SHP77 (cell line): ENCODE measurements around the gene GRIK4.
"Not testable (repeated sequence)": the region's sequence is repeated elsewhere in the genome, so short reads cannot be mapped to it uniquely, and the experiment has no call there.

Experiments
- DNase-seq, 2 experiments: peaks; one replicate each; lab custom pipeline; 2025; lab: John Stamatoyannopoulos, UW

The GRIK4 gene

DNA sequence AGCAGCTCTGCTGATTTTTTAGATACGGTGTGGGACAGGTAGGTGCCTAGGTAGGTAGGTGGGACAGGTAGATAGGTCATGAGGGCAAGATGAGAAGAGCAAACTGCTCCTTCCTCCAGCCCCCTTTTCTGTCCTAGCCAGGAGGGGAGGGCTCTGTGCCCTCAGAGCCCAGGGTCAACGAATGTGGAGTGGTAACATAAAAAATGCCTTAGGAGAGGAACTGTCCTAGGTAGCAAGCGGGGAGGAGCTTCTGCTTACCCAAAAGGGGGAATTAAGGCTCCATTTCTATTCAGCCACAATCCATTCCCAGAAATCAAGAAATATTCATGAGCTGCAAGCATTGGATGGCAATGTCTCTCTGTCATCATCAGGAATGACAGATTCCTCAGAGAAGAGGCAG lies 234.8 kb downstream of the GRIK4 start:
- no peak for DNase-seq

DNA sequence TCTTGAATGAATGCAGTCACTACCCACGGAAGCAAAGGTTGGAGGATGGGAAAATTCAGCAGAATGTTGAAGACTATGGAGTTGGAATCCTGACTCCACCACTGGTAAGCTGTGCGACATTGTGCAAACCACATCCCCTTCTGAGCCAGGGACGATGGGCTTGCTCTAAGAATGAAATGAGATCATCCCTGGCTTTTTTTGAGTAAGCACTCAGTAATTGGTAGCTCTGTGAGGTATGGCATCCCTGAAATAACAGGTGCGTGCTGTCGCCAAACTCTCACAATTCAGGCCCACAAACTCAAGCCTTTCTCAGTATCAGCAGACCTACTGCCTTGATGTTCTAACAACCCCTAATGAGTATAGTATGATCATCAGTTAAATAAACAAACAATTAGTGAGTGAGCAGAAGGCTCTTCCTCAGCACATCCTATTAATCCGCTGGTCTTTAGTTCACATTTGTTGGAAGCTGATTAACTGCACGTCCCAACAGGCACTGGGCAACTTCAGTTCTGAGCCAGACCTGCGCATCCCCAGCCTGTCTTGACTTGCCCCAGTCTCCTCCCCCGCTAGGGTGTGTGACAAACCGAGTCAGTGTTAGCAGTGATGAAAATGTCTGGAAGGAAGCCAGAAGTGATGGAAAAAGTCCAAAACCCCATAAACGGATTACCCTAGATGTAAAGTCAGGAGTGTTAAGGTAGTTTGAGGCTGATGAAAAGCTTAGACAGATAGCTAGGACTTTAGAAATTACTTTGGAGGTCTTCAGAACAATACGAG lies 235.5 kb downstream of the GRIK4 start:
- DNase-seq = peak; percentile 38 to 68

DNA sequence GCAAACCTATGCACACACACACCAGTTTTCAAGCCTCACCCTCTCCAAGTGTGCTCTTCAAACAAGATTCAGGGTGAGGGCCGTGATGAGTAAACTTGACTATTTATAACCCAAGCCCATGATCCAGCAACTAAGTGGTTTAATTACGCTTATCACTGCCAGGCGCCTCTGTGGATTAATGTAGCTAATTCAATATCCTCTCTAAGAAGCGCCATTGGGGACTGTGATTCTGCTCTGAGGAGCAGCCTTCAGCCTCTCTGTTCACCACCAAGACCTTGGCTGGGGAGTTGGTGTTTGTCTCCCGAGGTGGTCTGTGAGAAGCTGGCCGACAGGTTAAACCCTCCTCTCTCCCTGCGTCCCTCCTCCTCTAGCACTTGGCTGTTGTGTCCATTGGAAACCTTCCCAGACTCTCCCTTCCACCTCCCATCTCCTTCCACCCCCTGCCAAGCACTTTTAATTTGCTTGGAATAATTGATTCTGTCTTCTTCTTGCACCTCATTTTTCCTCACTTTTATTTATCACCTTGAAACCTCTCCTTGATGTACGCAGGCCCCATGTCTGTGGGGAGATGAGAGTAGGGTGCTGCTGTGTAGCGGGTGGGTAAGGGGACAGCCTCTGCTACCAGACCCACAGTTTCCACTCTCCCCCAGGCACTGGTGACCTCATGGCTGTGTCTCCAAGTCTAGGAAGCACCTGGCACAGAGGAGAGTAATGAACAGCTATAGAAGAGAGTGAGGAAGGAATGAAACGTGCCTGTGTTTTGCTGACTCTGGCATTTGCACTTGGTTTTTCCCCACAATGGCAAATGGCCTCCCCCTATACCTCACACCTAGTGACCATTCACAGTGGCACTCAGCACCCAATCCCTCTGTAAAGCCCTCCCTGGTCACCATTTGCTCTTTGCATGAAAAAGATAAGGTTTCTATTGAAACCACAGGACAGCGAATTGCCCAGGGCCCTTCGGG lies 236.6 kb downstream of the GRIK4 start:
- peak in 1 of 2 experiments; percentile 17 for DNase-seq

DNA sequence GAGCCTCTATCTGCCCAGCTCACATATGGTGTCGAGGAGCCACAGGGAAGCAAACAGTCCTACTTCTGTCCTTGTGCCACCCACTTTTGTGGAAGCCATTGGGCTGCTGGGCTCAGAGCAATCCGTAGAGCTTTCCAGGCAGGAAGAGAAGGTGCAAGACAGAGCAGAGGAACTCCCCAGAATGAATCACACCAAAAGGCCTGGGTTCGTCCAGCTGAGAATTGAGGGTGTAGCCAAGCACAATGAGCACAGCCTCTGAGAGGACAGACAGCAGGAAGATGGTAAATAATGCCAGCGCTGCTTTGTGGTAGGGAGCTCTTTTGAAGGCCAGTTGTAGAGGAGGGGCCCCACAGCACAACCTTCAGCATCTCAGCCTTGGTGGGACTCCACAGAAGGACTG lies 237.8 kb downstream of the GRIK4 start:
- DNase-seq = no peak

DNA sequence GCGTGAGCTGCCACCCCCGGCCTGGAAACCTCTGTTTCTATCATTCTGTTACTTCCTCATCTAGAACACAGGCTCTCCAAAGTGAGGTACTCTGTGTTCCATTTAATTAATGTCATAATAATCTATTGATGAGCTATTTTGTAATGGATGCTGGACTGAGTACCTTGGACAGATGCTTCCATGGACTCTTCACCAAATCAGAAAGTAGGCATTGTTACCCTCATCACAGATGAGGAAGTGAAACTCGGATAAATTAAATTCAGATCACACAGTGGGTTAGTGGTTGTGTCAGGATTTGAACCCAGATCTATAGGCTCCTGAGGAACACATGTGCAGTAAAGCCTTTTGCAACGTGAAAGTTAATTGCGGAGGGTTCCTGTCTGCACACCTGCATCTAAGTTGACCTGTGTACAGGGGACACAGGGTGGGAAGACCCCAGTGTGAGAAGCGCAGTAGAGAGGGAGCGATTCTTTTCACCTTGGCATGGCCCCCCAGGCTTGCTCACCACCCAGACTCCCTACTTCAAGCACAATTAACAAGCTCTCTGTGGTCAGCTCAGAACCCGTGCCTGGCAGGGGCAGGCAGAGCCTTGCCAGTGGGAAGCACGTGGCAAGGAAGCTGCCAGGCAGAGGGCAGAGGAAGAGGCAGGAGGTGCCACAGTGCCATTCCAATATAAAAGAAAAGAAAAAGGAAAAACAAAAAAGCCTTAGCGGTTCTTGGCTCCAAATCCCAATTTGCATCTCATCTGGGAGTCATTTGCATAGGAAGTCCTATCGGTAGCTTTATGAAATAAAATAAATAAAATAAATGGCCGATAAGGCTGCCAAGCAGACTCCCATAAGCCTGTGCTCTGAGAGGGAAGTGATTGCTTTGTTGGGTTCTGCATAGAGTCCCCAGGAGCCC lies 239.3 kb downstream of the GRIK4 start:
- no peak for DNase-seq

DNA sequence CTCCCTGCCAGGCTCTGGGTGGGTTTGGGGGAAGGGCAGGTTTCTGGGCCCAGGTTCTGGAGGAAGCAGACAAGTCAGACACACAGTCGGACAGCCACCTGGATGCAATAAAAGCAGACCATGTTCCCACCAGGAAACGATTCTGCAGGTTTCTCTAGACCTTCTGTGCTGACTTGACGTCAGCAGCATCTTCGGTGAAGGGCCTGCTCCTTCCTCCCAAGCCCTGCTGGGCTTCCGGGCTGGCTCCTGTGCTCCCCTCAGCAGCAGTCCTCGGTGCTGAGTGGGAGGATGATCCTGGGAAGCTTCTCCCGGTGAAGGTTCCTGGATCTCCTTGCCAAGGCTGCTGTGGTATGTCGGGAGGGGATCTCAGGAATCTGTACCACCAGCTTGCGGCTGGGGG lies 240.0 kb downstream of the GRIK4 start:
- peak; percentile 27 to 36 for DNase-seq

DNA sequence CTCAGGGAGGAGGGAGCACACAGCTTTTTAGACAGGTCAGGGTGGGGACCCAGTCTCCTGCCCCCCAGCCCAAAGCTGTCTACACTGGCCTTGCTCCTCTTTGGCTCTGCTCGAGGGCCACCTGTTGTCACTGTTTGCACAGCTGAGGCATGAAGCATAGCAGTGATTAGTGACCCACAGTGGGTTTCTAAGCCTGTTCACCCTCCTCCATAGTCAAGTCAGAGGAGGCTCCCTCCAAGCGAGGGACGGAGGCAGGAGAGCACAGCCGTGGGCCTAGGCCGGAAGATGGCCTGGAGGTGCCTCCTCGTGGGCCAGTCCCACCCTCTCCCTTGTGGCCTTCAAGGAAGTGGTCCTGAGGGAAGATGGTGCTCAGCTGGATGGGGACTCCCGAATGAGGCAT lies 241.1 kb downstream of the GRIK4 start:
- peak; percentile 58 to 66 for DNase-seq

DNA sequence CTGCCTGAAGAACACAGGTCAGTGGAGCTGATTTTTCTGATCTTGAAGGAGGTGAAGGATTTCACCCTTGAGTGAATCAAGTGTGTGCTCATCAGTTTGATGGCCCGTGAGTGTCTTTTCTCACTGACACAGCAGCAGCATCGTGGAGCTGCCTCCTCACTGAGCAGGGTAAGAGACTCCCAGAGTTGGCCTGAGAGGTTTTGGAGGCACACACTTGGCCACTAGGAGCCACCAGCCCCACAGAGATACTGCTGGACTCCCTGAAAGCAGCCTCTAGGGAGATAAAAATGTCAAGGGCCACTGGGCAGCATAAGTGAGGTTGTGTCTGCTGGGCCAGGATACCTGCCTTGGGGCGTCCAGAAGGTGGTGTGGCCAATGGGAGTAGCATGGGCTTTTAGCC lies 245.4 kb downstream of the GRIK4 start:
- DNase-seq = no peak

DNA sequence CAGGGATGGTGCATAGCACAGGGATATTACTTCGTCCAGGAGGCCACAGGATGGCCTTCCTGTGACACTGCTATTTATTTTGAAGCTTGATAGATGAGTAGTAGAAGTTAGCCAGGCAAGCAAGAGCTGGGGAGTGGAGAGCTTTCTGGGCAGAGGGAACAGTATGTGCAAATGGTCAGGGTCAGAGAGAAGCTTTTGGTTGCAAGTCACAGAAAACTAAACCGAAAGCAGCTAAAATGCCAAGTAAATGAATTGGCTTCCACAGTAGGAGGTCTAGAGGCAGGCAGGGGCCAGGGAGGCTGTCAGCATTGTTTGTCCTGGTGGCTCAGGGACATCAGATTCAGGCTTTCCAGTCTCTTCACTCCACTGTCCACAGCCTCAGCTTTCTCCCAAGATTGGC lies 247.5 kb downstream of the GRIK4 start:
- no peak for DNase-seq

DNA sequence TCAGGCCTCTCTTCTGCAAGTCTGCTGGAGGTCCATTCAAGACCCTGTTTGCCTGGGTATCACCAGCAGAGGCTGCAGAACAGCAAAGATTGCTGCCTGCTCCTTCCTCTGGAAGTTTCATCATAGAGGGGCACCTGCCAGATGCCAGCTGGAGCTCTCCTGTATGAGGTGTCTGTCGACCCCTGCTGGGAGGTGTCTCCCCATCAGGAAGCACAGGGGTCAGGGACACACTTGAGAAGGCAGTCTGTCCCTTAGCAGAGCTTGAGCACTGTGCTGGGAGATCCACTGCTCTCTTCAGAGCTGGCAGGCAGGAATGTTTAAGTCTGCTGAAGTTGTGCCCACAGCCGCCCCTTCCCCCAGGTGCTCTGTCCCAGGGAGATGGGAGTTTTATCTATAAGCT lies 254.2 kb downstream of the GRIK4 start:
- not testable (repeated sequence) for DNase-seq

DNA sequence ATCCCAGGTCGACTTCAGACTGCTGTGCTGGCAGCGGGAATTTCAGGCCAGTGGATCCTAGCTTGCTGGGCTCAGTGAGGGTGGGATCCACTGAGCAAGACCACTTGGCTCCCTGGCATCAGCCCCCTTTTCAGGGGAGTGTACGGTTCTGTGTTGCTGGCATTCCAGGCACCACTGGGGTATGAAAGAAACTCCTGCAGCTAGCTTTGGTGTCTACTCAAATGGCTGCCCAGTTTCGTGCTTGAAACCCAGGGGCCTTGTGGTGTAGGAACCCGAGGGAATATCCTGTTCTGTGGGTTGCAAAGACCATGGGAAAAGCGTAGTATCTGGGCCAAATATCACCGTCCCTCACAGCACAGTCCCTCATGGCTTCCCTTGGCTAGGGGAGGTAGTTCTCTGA lies 254.8 kb downstream of the GRIK4 start:
- DNase-seq = no peak

DNA sequence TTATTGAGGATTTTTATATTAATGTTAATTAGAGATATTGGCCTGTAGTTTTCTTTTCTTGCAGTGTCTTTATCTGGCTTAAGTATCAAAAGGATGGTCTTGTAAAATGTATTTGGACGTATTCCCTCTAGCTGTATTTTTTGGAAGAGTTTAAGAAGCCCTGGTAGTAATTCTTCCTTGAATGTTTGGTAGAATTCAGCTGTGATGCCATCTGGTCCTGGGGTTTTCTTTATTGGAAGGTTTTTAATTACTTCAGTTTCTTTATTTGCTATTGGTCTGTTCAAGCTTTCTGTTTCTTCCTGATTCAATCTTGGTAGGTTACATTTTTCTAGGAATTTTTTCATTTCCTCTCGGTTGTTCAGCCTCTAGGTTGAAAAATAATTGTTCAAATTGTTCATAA lies 257.4 kb downstream of the GRIK4 start:
- DNase-seq = no peak

DNA sequence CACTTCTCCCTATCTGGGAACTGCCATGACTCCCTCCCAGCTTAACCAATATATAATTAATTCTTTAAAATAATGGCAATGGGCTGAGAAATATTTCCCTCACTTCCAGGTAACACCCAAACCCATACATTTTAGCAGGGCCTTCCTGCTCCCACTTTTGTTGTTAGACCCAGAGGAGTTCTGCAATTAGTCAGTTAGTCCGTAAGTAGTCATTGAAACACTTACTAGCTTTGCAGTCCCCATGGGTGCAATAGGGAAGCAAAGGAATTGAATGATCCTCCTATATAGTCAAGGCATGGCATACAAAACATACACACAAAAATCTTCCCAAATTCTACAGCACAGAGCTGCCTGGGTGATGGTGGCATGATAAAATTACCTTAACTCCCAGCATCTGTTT lies 258.4 kb downstream of the GRIK4 start:
- DNase-seq = no peak

DNA sequence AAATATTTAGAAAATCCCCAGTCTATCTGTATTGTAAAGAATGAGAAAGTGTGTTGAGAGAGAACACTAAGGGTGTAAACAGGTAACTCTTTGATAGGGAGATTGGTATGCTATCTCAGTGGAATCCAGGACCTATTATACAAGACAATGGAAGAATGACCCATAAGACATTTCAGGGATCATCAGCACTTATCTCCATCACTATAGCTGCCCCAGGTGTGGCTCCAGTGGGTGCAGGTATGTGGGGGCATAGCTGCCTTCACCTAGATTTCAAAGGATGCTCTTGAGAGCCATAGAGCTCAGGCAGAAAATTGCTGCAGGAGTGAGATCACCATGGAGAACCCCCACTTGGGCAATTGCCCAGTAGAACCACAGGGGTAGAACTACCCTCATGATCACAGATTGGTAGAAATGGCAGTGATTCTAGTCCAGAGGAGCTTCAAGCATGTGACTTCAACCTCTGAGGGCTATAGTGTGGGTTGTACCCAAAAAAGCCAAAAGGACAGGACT lies 260.1 kb downstream of the GRIK4 start:
- no peak for DNase-seq

DNA sequence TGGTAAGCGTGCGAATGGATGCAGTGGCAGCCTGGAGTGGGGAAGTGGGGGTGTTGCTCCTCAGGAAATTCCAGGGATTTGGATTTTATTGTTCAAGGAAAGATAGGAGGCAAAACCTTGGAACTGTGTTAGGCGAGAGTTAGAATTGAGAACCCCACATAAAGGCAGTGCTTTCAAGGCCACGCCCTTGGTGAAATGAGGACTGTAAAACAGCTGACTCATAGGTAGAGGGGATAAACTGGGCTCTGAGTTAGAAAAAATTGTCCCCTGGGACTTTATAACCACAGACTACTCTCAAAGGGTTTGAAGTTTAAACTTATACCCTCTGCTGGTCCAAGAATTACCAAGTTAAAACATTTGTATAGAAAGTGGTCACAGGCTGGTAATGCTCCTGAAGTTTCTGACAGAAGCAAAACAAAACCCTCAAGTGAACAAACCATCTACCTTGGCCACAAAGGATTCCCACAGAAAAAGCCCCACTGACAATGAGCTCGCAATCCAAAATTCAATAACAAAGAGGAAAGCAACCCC lies 262.0 kb downstream of the GRIK4 start:
- no peak for DNase-seq

DNA sequence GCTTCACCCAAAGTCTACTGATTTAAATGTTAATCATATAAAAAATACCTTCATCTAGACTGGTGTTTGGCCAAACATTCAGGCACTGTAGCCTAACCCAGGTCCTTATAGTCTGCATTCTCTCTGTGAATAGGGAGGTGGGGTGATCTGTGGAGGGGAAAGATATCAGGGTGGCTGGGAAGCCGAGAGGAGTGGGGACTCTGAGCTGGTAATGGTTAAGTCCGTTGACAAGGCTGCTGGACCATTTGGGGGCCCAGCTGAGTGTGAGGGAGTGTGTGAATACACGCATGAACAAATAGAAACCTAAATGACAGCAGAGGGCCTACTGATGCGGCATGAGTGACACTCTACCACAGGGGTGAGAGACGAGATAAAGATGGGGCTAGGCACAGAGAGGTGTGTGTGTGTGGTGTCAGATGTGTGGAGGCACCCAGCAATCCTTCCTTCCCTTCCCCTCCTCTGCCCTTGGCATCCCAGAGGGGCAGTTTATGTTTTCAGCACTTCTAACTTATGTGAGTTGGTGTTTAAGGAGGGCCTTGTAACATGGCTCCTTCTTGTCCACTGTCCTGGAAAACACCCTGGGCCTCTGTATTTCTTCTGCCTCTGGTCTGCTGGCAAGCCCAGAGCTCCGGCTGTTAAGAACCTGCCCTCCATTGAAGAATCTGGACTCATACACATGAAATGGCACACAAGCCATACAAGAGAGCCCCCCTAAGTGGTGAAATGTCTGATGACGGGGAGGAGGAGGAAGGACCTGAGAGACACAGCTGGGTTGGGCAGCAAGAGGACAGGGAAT lies 263.2 kb downstream of the GRIK4 start:
- DNase-seq = no peak

DNA sequence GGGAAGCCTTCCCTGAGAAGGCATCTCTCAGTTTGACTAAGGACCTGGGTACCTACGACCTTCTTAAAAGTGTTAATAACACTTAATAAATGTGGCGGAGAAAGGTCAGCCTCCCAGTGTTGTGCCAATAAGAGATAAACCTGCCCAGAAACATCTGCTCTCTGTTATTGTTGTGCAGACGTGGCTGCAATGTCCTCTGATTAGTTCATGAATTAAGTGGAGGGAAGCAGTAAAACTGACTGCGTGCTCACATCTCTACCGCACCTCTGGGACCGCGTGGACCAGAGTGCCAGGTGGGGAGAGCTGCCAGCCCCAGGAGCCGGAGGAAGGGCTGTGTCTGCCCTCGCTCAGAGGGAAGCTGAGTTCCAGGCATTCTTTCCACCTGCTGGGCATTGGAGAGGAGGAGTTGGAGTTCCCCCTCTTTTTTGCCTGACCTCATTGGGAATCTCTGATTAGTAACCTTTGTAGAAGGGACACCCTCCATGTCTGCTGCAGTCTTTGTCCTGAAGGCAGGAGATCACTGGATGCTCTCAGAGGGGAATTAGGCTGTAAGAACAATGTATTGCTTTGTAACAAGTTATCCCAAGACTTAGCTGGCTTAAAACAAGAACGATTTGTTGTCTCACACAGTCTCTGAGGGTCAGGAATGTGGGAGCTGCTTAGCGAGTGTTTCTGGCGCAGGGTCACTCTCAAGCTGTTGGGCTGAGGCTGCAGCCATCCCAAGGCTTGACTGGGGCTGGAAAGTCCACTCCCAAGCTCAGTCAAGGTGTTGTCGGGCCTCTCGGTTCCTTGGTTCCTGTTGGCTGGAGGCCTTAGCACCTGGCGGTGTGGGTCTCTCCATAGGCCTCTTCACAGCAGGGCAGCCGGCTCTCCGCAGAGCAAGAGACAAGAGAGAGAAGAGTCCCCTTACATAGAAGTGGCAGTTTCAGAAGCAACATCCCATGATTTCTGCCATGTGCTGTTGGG lies 264.7 kb downstream of the GRIK4 start:
- no peak for DNase-seq

DNA sequence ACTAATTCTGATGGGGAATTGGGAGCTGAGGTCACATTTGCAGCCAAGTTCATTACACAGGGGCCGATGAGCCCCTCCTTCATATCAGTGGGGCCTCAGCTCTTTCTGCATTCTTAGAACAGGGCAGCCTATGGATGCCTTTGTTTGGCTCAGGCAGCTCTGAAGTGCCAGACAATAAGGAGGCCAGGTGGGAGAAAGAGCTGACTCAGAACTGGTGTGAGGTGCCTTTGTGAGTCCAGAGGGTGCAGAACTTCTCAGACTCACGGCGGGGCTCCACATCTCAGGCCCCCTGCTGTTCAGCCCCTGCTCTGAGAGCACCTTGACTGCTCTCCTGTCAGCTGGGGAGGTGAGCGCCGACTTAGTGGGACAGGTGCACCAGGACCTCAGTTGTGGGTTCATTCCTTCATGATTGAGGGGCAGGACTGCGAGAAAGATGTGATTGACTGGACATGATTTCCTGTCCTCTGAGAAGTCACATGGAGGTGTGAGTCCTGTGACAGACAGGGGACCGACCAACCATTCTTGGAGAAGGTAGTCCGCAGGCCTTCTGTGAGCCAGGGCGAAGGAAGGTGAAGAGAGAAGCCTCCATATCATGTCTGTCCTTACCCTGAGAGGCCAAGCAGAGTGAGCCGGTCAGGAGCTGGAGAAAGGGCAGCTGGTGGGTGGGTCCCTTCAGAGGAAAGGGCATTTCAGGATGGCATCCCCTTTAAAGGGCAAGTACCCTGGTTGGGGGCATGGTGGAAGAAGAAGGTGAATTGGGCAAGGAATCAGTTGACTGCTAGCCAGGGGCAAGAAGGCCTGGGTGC lies 267.3 kb downstream of the GRIK4 start:
- no peak for DNase-seq

DNA sequence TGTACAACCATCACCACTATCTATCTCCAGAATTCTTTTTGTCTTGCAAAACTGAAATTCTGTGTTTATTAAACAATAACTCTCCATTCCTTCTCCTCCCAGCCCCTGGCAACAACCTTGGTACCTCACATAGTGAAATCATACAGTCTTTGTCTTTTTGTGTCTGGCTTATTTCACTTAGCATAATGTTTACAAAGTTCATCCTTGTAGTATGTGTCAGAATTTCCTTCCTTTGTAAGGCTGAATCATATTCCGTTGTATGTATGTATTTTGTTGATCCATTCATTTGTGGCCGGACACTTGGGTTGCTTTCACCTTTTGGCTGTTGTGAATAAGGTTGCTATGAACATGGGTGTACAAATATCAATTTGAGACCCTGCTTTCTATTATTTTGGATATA lies 268.7 kb downstream of the GRIK4 start:
- DNase-seq = no peak
